Measurements from ENCODE around the gene UNC79.

- TF ChIP-seq POU6F1 (CRISPR knock-in tag; IDR thresholded peaks at IDR 0.05; ENCODE audit: borderline replicate concordance, low read depth) (no peak), TCF4 (CRISPR knock-in tag; IDR thresholded peaks at IDR 0.05; ENCODE audit: borderline replicate concordance) (no peak), OSR1 (CRISPR knock-in tag; IDR thresholded peaks at IDR 0.05) (no peak)
Measured at GRCh38 chr14:93720981-93721483, 290.3 kb downstream of the UNC79 start.
